ENCODE results near the gene URB2.

DNA sequence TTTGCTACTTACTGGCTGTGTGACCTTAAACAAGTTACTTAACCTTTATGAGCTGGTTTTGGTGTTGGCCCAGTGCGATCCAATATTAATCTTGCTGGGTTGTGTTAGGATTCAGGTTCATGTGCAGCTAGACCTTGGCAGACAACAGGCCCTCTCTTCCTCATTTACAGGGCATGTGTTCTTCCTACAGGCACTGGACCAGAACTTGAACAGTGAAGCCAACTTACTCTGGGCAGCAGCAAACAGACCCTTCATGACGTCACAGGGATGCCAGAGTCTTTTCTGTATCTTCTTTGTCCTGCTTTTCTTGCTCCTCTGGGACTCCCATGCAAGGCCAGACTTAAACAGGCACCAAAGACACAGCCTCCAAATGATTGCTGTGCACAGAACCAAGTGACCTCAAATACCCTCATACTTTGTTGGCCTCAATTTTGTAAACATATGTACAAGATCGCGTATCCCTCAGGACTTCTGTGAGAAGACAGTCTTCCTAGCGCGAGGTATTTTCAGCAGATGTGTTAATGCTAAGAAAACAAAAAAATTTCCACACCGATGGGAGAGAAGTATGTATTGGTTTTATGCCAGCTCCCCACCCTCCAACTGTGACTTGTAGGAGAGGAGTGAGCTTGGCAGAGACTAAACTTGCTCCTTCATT, 73.7 kb downstream of the URB2 start:
- TF ChIP-seq RELA (IDR thresholded peaks at IDR 0.05; ENCODE audit: borderline replicate concordance, partially characterized antibody) = no peak
- no peak for TF ChIP-seq TARDBP (IDR thresholded peaks at IDR 0.05; ENCODE audit: borderline replicate concordance)
- TF ChIP-seq, protein P1, sequence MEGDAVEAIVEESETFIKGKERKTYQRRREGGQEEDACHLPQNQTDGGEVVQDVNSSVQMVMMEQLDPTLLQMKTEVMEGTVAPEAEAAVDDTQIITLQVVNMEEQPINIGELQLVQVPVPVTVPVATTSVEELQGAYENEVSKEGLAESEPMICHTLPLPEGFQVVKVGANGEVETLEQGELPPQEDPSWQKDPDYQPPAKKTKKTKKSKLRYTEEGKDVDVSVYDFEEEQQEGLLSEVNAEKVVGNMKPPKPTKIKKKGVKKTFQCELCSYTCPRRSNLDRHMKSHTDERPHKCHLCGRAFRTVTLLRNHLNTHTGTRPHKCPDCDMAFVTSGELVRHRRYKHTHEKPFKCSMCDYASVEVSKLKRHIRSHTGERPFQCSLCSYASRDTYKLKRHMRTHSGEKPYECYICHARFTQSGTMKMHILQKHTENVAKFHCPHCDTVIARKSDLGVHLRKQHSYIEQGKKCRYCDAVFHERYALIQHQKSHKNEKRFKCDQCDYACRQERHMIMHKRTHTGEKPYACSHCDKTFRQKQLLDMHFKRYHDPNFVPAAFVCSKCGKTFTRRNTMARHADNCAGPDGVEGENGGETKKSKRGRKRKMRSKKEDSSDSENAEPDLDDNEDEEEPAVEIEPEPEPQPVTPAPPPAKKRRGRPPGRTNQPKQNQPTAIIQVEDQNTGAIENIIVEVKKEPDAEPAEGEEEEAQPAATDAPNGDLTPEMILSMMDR (IDR thresholded peaks at IDR 0.05 in 2 of 3, conservative IDR thresholded peaks at IDR 0.05 in 1 of 3; ENCODE audit: control insufficient read depth in 2 of 3, extremely low read depth in 1 of 3, insufficient read depth in 1 of 3, low read depth in 3 of 3, low read length in 3 of 3) = no peak

Measured in GM12878 (cell line).